ENCODE data around the gene TPO. TPM values are rescaled to one million over a fixed set of nuclear protein-coding genes. Genes with fewer than 3 reads are reported as not detected.

TPO gene
- total and polyA plus RNA-seq, 2 experiments from 2014 or later, result 0.37 TPM; not detected in 1

DNA sequence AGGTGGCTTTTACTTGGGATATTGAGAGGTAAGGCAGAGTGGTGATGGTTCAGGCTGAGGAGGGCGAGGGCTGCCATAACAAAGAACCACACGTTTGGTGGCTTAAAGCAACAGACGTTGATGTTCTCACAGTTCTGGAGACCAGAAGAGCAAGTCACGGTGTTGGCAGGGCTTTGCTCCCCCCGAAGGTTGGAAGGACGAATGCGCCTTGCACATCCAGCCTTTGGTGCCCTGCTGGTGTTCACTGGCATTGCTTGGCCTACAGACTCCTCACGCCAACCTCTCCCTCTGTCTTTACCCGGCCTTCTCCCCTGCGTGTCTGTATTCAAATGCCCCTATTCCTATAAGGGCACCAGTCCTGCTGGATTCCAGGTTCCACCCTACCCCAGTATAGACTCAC lies 125.4 kb downstream of the TPO start:
- no peak overlapping the region for H3K27ac ChIP-seq
- no peaks in the 10 kb centered on the region for H3K9me2 ChIP-seq (replicated peaks; ENCODE audit: insufficient read depth)
- no peak overlapping the region for H3K4me2 ChIP-seq
- DNase-seq (ENCODE audit: low spot score), result peak; percentile 45
- H2AFZ ChIP-seq, result no peak overlapping the region
- no peaks in the 10 kb centered on the region for H3K4me1 ChIP-seq (ENCODE audit: insufficient read depth)
- 51% methylated on average over 10 of the region's 10 CpGs for WGBS (ENCODE audit: low lambda C conversion rate, missing lambda C conversion rate)
- H4K20me1 ChIP-seq (ENCODE audit: insufficient read depth, poor library complexity, severe bottlenecking), result no peaks in the 10 kb centered on the region
- no peaks in the 10 kb centered on the region for H3K9me3 ChIP-seq (ENCODE audit: low read depth)
- no peaks in the 10 kb centered on the region for H3K79me2 ChIP-seq
- no peaks in the 10 kb centered on the region for H3K36me3 ChIP-seq (replicated peaks; ENCODE audit: insufficient read depth, low read depth)
- no peaks in the 10 kb centered on the region for H3K27me3 ChIP-seq
- H3K4me3 ChIP-seq, result no peak overlapping the region
- TF ChIP-seq, protein P1, sequence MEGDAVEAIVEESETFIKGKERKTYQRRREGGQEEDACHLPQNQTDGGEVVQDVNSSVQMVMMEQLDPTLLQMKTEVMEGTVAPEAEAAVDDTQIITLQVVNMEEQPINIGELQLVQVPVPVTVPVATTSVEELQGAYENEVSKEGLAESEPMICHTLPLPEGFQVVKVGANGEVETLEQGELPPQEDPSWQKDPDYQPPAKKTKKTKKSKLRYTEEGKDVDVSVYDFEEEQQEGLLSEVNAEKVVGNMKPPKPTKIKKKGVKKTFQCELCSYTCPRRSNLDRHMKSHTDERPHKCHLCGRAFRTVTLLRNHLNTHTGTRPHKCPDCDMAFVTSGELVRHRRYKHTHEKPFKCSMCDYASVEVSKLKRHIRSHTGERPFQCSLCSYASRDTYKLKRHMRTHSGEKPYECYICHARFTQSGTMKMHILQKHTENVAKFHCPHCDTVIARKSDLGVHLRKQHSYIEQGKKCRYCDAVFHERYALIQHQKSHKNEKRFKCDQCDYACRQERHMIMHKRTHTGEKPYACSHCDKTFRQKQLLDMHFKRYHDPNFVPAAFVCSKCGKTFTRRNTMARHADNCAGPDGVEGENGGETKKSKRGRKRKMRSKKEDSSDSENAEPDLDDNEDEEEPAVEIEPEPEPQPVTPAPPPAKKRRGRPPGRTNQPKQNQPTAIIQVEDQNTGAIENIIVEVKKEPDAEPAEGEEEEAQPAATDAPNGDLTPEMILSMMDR (IDR thresholded peaks at IDR 0.05; ENCODE audit: poor library complexity), result peak; percentile 29
- TF ChIP-seq EZH2 (IDR thresholded peaks at IDR 0.05; ENCODE audit: borderline replicate concordance), result no peak
- TF ChIP-seq EZH2phosphoT487 (IDR thresholded peaks at IDR 0.05; ENCODE audit: low read depth, severe bottlenecking, unreplicated experiment), result no peak

DNA sequence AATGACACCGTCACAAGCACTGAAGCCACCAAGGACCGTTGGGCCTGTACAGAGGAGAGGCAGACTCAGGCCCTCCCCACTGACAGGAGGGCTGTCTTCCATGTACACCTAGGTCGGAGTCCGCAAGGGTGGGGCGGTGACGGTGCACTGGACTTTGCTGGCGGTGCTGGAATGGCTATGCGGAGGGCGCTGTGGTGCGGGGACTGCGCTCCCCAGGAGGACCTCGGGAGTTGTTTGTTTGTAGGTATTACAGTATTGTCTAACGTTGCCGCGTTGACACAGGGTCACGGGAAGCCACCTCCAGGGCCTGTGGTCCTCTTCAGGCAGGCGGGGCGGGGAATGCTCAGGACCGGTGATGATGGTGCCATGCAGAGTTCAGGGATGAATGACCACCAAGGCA lies 126.2 kb downstream of the TPO start:
- no peaks in the 10 kb centered on the region for H3K36me3 ChIP-seq (replicated peaks; ENCODE audit: insufficient read depth, low read depth)
- DNase-seq (ENCODE audit: low spot score), result no peak
- H4K20me1 ChIP-seq (ENCODE audit: insufficient read depth, poor library complexity, severe bottlenecking), result no peaks in the 10 kb centered on the region
- H2AFZ ChIP-seq, result no peak overlapping the region
- no peak overlapping the region for H3K4me3 ChIP-seq
- no peaks in the 10 kb centered on the region for H3K79me2 ChIP-seq
- H3K9me3 ChIP-seq (ENCODE audit: low read depth), result no peaks in the 10 kb centered on the region
- no peaks in the 10 kb centered on the region for H3K27me3 ChIP-seq
- no peak overlapping the region for H3K27ac ChIP-seq
- TF ChIP-seq EZH2 (IDR thresholded peaks at IDR 0.05; ENCODE audit: borderline replicate concordance) (no peak), EZH2phosphoT487 (IDR thresholded peaks at IDR 0.05; ENCODE audit: low read depth, severe bottlenecking, unreplicated experiment) (no peak)
- TF ChIP-seq, protein P1 (IDR thresholded peaks at IDR 0.05; ENCODE audit: poor library complexity), result no peak
- 91% methylated on average over 18 of the region's 19 CpGs for WGBS (ENCODE audit: low lambda C conversion rate, missing lambda C conversion rate)
- H3K9me2 ChIP-seq (replicated peaks; ENCODE audit: insufficient read depth), result no peaks in the 10 kb centered on the region
- H3K4me1 ChIP-seq (ENCODE audit: insufficient read depth), result no peaks in the 10 kb centered on the region
- no peak overlapping the region for H3K4me2 ChIP-seq

DNA sequence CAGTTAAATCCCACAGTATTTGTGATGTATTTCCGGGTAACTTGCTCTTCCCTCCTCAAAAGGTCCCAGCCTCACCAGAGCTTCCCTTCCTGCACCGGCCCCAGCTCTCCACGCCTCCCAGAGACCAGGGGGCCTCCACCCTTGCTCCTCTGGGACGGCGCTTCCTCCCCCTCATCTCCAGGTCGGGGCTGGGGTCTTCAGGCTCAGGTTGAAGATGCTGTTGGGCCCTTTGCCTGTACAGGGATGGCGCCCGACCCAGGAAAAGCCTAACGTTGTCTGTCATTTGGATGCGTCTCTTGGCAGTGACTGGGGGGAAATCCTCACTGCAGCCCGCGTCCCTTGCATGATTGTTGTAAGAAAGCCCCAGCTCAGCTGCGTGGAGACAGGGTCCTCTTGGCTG lies 126.7 kb downstream of the TPO start:
- Histone ChIP-seq H3K79me2 (no peaks in the 10 kb centered on the region), H3K9me3 (ENCODE audit: low read depth) (no peaks in the 10 kb centered on the region), H3K4me2 (no peak overlapping the region), H3K27me3 (no peaks in the 10 kb centered on the region), H2AFZ (no peak overlapping the region), H3K9me2 (replicated peaks; ENCODE audit: insufficient read depth) (no peaks in the 10 kb centered on the region), H3K4me3 (no peak overlapping the region), H4K20me1 (ENCODE audit: insufficient read depth, poor library complexity, severe bottlenecking) (no peaks in the 10 kb centered on the region), H3K27ac (no peak overlapping the region), H3K4me1 (ENCODE audit: insufficient read depth) (no peaks in the 10 kb centered on the region), H3K36me3 (replicated peaks; ENCODE audit: insufficient read depth, low read depth) (no peaks in the 10 kb centered on the region)
- no peak for DNase-seq (ENCODE audit: low spot score)
- WGBS (ENCODE audit: low lambda C conversion rate, missing lambda C conversion rate), result 92% methylated on average over 13 of the region's 13 CpGs
- TF ChIP-seq, protein P1 (IDR thresholded peaks at IDR 0.05; ENCODE audit: poor library complexity), result no peak
- TF ChIP-seq EZH2 (IDR thresholded peaks at IDR 0.05; ENCODE audit: borderline replicate concordance) (no peak), EZH2phosphoT487 (IDR thresholded peaks at IDR 0.05; ENCODE audit: low read depth, severe bottlenecking, unreplicated experiment) (no peak)

DNA sequence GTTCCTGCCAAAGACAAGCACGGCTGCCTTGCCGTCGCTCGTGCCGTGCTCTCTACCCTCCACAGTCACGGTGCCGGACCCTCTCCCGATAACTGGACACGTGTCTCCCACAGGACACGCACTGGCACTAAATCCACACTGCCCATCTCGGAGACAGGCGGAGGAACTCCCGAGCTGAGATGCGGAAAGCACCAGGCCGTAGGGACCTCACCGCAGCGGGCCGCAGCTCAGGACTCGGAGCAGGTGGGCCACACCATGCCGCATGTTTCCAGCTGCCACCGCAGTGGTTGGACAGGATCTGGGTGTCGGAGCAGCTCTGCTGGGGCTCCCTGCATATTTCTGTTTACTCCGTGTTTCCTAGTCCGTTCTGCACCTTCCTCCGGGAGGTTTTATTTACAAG lies 127.2 kb downstream of the TPO start:
- Histone ChIP-seq H3K4me2 (no peak overlapping the region), H2AFZ (no peak overlapping the region), H3K9me2 (replicated peaks; ENCODE audit: insufficient read depth) (no peaks in the 10 kb centered on the region), H4K20me1 (ENCODE audit: insufficient read depth, poor library complexity, severe bottlenecking) (no peaks in the 10 kb centered on the region), H3K4me1 (ENCODE audit: insufficient read depth) (no peaks in the 10 kb centered on the region), H3K4me3 (no peak overlapping the region), H3K36me3 (replicated peaks; ENCODE audit: insufficient read depth, low read depth) (no peaks in the 10 kb centered on the region), H3K9me3 (ENCODE audit: low read depth) (no peaks in the 10 kb centered on the region), H3K27me3 (no peaks in the 10 kb centered on the region), H3K79me2 (no peaks in the 10 kb centered on the region), H3K27ac (no peak overlapping the region)
- no peak for DNase-seq (ENCODE audit: low spot score)
- TF ChIP-seq, protein P1 (IDR thresholded peaks at IDR 0.05; ENCODE audit: poor library complexity), result no peak
- no peak for TF ChIP-seq EZH2phosphoT487 (IDR thresholded peaks at IDR 0.05; ENCODE audit: low read depth, severe bottlenecking, unreplicated experiment)
- no peak for TF ChIP-seq EZH2 (IDR thresholded peaks at IDR 0.05; ENCODE audit: borderline replicate concordance)
- whole genome bisulfite sequencing (ENCODE audit: low lambda C conversion rate, missing lambda C conversion rate), result 85% methylated on average over 24 of the region's 25 CpGs

Measured in hepatocyte (in vitro differentiated cells).